GM12873 (cell line): ENCODE data around the gene ZDHHC5.

Experiments used
- TF ChIP-seq, protein P1 (sequence below): IDR thresholded peaks from 2 replicates; pipeline ENCODE4 v1.5.1; 2012; ENCODE audit warnings: low read depth, mild to moderate bottlenecking, moderate library complexity, low read length, control low read depth; ENCODE audit not compliant: insufficient read depth; ENCODE audit errors: missing control alignments

ZDHHC5 gene

DNA sequence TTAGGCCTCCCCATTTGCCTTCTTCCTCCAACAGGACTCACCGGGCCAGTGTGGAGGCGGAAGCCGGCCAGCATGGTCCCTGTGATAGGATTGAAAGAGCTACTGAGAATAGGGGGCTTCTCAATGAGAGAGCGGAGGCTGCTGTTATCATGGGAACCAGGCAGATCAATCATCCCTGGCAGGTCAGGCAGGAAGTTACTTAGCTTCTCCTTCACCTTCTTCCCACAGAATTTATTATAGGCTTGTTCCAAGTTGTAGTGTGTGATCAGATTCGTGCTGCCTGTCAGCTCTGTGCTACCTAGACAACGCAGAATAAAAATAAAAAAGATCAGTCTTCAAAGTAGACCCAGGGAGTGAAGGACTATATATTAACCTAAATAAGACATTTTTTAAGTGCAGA is 37.0 kb downstream of the ZDHHC5 start:
- TF ChIP-seq, protein P1, sequence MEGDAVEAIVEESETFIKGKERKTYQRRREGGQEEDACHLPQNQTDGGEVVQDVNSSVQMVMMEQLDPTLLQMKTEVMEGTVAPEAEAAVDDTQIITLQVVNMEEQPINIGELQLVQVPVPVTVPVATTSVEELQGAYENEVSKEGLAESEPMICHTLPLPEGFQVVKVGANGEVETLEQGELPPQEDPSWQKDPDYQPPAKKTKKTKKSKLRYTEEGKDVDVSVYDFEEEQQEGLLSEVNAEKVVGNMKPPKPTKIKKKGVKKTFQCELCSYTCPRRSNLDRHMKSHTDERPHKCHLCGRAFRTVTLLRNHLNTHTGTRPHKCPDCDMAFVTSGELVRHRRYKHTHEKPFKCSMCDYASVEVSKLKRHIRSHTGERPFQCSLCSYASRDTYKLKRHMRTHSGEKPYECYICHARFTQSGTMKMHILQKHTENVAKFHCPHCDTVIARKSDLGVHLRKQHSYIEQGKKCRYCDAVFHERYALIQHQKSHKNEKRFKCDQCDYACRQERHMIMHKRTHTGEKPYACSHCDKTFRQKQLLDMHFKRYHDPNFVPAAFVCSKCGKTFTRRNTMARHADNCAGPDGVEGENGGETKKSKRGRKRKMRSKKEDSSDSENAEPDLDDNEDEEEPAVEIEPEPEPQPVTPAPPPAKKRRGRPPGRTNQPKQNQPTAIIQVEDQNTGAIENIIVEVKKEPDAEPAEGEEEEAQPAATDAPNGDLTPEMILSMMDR = no peak

DNA sequence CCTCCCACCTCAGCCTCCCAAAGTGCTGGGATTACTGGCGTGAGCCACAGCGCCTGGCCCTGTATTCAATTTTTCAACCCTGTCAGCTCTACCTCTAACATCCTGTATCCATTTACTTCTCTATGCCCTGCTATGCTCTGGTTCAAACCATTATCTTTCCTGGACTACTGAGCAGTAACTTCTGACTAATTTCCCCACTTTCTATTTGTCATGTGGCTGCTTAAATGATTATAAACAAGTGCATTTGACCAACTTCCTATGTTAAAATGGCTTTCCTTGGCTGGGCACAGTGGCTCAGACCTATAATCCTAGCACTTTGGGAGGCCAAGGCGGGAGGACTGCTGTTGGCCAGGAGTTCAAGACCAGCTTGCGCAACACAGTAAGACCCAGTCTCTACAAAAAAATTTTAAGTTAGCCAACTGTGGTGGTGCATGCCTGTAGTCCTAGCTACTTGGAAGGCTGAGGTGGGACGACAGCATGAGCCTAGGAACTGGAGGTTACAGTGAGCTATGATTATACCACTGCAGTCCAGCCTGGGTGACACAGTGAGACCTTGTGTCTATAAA is 42.0 kb downstream of the ZDHHC5 start:
- TF ChIP-seq, protein P1 = no peak

DNA sequence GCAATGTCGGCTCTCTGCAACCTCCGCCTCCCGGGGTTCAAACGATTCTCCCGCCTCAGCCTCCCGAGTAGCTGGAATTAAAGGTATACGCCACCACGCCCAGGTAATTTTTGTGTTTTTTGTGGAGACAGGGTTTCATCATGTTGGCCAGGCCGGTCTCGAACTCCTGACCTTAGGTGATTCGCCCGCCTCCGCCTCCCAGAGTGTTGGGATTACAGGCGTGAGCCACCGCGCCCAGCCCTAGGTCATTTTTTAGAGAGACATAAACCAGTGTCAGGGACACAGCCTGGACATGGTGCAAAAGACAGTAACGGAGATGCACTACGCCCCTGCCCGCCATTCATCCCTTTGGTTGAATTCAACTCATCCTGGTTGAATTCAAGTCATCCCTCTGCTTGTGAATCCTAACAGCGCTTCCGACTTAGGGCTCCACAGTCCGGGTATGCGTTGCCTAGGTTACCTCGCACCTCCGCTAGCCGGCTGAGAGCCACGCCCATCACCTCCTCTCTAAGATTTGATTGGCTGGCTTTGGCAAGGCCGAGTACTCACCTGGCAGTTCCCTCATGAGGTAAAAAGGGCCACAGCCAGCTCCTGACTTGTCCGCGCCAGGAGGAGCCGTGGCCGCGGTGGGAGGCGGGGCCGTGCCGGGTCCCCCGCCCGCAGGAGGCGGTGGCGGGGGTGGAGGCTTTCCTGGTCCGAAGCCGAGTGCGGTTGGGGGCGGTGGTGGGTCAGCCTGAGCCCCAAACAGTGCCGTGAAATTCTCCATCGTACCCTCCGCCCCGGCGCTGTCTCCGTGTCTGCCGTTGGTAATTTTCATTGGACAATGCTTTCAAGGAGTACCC is 43.7 kb downstream of the ZDHHC5 start, which contains the start of gene MED19:
Gene MED19 (minus strand): TSS at position 802 of the 842 bp plus-strand sequence. CDS start 36 bp downstream, at position 766.
- TF ChIP-seq, protein P1 = no peak

DNA sequence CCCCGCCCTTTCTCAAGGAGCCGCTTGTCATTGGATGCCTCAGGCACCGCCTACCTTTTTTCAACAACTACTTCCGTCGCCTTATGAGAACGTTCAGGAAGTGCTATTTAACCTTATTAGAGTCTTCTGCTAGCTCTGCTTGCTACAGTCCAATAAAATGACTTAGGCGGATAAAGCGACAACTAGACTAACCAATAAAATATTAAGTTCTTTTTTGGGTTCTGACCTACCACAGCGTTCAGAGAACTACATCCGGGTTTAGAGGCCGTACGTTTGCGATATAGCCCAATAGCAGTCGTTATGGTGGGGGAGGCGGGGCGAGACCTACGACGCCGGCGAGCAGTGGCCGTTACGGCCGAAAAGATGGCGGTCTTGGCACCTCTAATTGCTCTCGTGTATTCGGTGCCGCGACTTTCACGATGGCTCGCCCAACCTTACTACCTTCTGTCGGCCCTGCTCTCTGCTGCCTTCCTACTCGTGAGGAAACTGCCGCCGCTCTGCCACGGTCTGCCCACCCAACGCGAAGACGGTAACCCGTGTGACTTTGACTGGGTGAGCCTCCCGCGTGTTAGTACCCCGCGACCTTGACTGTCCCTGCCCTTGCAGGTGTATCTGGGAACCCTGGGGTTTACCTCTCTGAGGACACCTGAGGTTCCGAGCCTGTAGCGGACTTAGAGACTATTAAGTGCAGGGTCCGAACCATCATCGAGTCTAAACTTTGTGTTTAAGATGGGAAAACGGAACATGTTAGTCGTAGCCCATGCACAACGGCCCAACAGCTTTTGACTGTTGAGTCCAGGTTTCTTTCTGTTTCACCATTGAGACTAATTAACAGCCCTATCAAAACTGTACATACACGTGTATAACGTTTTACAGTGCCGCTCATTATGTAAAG is 44.6 kb downstream of the ZDHHC5 start, which contains the start of gene TMX2:
Gene TMX2 (plus strand): TSS at position 338 of the 895 bp plus-strand sequence. CDS start 26 bp downstream, at position 364.
- TF ChIP-seq, protein P1 = no peak

DNA sequence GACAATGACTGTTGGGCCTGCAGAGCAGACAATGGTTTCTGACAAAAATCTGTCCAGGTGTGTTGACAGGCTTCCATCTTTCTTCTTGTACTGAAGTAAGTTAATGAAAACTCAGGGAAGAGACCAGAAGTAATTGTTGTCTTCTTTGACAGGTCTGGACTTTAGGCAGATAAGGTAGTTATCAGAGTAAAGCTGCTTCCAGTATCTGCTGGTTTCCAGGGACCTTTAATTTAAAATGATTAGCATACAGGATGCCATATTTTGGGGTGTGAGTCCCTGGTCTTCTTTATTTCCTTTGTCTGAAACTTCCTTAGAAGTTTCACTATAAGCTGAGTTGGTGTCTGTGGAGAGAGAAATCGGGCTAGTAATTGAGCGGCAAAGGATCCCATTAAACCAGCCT is 45.9 kb downstream of the ZDHHC5 start:
- TF ChIP-seq, protein P1 = no peak

- TF ChIP-seq, protein P1 = no peak
Observed at GRCh38 chr11:57727185-57727584, 59.3 kb downstream of the ZDHHC5 start.

- TF ChIP-seq, protein P1 = no peak
Observed at GRCh38 chr11:57728829-57729228, 60.9 kb downstream of the ZDHHC5 start.
